Psoas muscle (tissue), 8 donors: ENCODE data around the gene SCN2A. TPM values are rescaled to one million over a fixed set of nuclear protein-coding genes. Genes with fewer than 3 reads are reported as not detected.
"Not testable (repeated sequence)": the region's sequence is repeated elsewhere in the genome, so short reads cannot be mapped to it uniquely, and the experiment has no call there.

ENCODE experiments used
- ATAC-seq, 4 donors: fragments of 200-7000 bp; cut with Tn5 transposase; one replicate each; pipeline ENCODE4 v1.9.1; 2020; ENCODE audit warnings: moderate library complexity in 3 of 4, mild to moderate bottlenecking in 2 of 4
- DNase-seq, 2 donors: peaks; one replicate each; pipeline ENCODE4 v3.0.0-alpha.2; 2020
- H3K27ac ChIP-seq: fragments of 200-600 bp; one replicate; pipeline ENCODE4 v1.8.0; 2022
- H3K27me3 ChIP-seq, 3 donors: fragments of 200-600 bp in 1 of 3; one replicate each; pipeline versions ENCODE4 v1.6.1 to v1.8.0; 2013 to 2022; ENCODE audit warnings: low read length in 2 of 3, mild to moderate bottlenecking in 2 of 3, moderate library complexity in 1 of 3; ENCODE audit not compliant: insufficient read depth in 3 of 3
- H3K36me3 ChIP-seq, 2 donors: fragments of 200-600 bp in 1 of 2; one replicate each; pipeline versions ENCODE4 v1.6.1 to v1.8.0; 2013 to 2022; ENCODE audit warnings: low read depth in 1 of 2, mild to moderate bottlenecking in 1 of 2, moderate library complexity in 1 of 2; ENCODE audit not compliant: insufficient read depth in 1 of 2
- H3K4me1 ChIP-seq: fragments of 200-600 bp; one replicate; pipeline ENCODE4 v1.8.0; 2022
- H3K4me3 ChIP-seq: fragments of 200-600 bp; one replicate; pipeline ENCODE4 v1.8.0; 2022; ENCODE audit warnings: mild to moderate bottlenecking
- H3K9me3 ChIP-seq: fragments of 200-600 bp; one replicate; pipeline ENCODE4 v1.8.0; 2022
- CTCF ChIP-seq: fragments of 200-600 bp; IDR thresholded peaks from one replicate; pipeline ENCODE4 v1.8.0; 2022; ENCODE audit warnings: antibody characterized with exemption
- WGBS, 3 donors: extraction: QIAGEN DNeasy Blood & Tissue Kit; methylation state at CpG; one replicate each; pipeline versions ENCODE4 v1.1.6 to v1.1.7; 2013; 5-methylcytosine and 5-hydroxymethylcytosine counted together
- intact Hi-C, 2 donors: fragments of 100-400 bp; cut with DNase I; formaldehyde crosslinking; loops; one replicate each; pipeline versions ENCODE4 v1.11.0 to v1.14.2; 2022
- polyA plus RNA-seq, 3 donors: library from polyadenylated mRNA; stranded (reverse); fragments of 200-250 nt; gene quantifications; one replicate each; pipeline ENCODE4 v1.2.3, GENCODE V29; 2013
- total RNA-seq, 4 donors: library from RNA; stranded (reverse); fragmentation: NEBNext Ultra II Directional in 2 of 4; extraction: Animal tissue kit (Norgen Biotek cat#: 25700) in 2 of 4; gene quantifications; one replicate each; pipeline versions ENCODE4 v1.2.1 to v1.2.4, GENCODE V29; 2021 to 2023
- donor health status: healthy with polysubstance abuse.
- donor health status: DM: no; HTN: no; CAD: no; lungs with moderate emphysema.
- donor health status: Bipolar disorder and iron deficiency.
- donor health status: healthy.
- donor health status: DM: yes; HTN: yes; CAD: no.
- donor health status: DM: no; HTN: no; CAD: no.
- donor health status: DM: no; HTN: no; CAD: no.
- donor health status: DM: yes; HTN: yes; CAD: no.

The SCN2A gene
- total and polyA plus RNA-seq, 7 donors: under 0.01 to 0.03 TPM; not detected in 5

GRCh38 chr2:165307317-165307716 lies 68.1 kb downstream of the SCN2A start:
- Histone ChIP-seq H3K4me3 (no peak overlapping the region), H3K36me3 (no peaks in the 10 kb centered on the region), H3K27me3 (no peaks in the 10 kb centered on the region), H3K9me3 (no peaks in the 10 kb centered on the region), H3K4me1 (no peaks in the 10 kb centered on the region), H3K27ac (no peak overlapping the region)
- TF ChIP-seq CTCF: no peak
- ATAC-seq (no peak), DNase-seq (no peak)
- intact Hi-C loops: no loop called here
- WGBS, 3 donors: 88 to 92% (median 88%) methylated on average over 1 of the region's 1 CpG

DNA sequence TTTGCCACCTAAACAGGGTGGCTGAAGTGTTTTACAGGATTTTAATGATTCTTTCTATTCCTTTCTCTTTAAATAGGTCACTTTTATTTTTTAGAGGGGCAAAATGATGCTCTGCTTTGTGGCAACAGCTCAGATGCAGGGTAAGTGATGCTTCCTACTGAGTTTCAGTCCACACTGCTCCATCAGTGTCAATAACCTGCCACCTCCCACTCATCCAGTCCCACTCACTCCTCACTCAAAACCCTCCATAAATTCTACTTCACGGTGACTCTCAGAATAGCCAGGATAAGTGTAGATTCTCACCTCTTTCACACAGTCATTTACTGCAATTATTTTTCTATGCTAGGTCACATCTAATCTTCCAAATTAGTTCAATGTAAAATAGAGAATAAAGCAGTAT lies 72.7 kb downstream of the SCN2A start:
- intact Hi-C loops: no loop called here

GRCh38 chr2:165312999-165313398 lies 73.8 kb downstream of the SCN2A start:
- no peak for TF ChIP-seq CTCF
- H3K27me3 ChIP-seq: no peaks in the 10 kb centered on the region
- intact Hi-C loops: no loop called here
- H3K9me3 ChIP-seq: no peaks in the 10 kb centered on the region
- H3K27ac ChIP-seq: no peak overlapping the region
- no peak overlapping the region for H3K4me3 ChIP-seq
- H3K36me3 ChIP-seq: no peaks in the 10 kb centered on the region
- DNase-seq: no peak
- 82 to 88% (median 84%) methylated on average over 2 of the region's 2 CpGs for WGBS, 3 donors
- H3K4me1 ChIP-seq: no peaks in the 10 kb centered on the region
- ATAC-seq: no peak

More for the DNA sequence above, 72.7 kb downstream of the SCN2A start:
- Histone ChIP-seq H3K9me3 (no peaks in the 10 kb centered on the region), H3K4me3 (no peak overlapping the region), H3K36me3 (no peaks in the 10 kb centered on the region), H3K4me1 (no peaks in the 10 kb centered on the region), H3K27me3 (no peaks in the 10 kb centered on the region), H3K27ac (no peak overlapping the region)
- 73 to 76% (median 75%) methylated on average over 1 of the region's 1 CpG for WGBS, 3 donors
- no peak for TF ChIP-seq CTCF
- DNase-seq (no peak), ATAC-seq (no peak)

DNA sequence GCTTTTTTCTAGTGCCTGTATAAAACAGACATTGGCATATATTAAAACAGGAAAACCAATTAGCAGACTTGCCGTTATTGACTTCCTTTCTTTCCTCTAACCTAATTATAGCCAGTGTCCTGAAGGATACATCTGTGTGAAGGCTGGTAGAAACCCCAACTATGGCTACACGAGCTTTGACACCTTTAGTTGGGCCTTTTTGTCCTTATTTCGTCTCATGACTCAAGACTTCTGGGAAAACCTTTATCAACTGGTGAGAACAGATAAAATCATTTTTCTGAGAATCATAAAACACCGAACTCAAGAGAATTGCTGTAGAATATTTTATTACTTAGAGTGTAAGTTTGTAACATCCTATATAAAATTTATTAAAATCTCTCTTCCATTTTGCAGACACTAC lies 74.3 kb downstream of the SCN2A start:
- no peak overlapping the region for H3K27ac ChIP-seq
- H3K4me3 ChIP-seq: no peak overlapping the region
- ATAC-seq: no peak
- intact Hi-C loops: no loop called here
- H3K36me3 ChIP-seq: no peaks in the 10 kb centered on the region
- no peaks in the 10 kb centered on the region for H3K4me1 ChIP-seq
- DNase-seq: no peak
- 62 to 71% (median 65%) methylated on average over 4 of the region's 4 CpGs for WGBS, 3 donors
- H3K27me3 ChIP-seq: no peaks in the 10 kb centered on the region
- no peaks in the 10 kb centered on the region for H3K9me3 ChIP-seq
- TF ChIP-seq CTCF: no peak

DNA sequence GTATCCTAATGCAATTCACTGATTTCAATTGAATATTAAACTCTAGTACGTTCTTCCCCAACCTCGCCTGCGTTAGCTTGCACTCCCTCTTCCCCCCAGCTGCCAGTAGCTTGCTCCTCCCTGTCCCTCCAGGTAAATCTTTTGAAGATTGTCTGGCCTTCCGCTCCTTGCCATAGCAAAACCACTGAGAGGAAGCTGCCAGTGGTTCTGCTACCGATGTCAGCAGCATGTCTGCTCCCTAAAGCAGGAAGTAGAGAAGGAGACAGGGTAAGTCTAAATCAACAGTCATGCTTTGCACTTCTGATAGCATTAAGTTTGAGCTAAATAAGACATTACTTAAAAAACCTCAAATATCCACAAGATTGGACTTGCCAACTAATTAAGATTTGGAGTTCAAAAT lies 89.1 kb downstream of the SCN2A start:
- H3K36me3 ChIP-seq: no peaks in the 10 kb centered on the region
- H3K27ac ChIP-seq: no peak overlapping the region
- WGBS, 3 donors: 69 to 74% (median 72%) methylated on average over 5 of the region's 5 CpGs
- no peaks in the 10 kb centered on the region for H3K27me3 ChIP-seq
- ATAC-seq: no peak
- TF ChIP-seq CTCF: no peak
- no peak overlapping the region for H3K4me3 ChIP-seq
- intact Hi-C loops: no loop called here
- H3K4me1 ChIP-seq: no peaks in the 10 kb centered on the region
- no peak for DNase-seq
- H3K9me3 ChIP-seq: no peaks in the 10 kb centered on the region

DNA sequence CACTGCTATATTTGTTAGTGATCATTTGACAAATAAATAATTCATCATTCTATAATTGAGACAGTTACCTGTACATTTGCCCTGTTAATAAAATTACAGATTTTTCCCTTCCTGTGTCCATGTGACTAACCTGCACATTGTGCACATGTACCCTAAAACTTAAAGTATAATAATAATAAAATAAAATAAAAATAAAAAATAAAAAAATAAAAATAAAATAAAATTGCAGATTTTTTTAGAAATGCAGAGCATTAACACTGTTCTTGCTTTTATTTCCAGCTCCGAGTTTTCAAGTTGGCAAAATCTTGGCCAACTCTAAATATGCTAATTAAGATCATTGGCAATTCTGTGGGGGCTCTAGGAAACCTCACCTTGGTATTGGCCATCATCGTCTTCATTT lies 105.1 kb downstream of the SCN2A start:
- WGBS, 3 donors: 75 to 87% (median 80%) methylated on average over 2 of the region's 2 CpGs
- H3K4me1 ChIP-seq, DNase-seq, H3K4me3 ChIP-seq, H3K36me3 ChIP-seq, H3K27me3 ChIP-seq, ATAC-seq, intact Hi-C loops, H3K27ac ChIP-seq, H3K9me3 ChIP-seq: not testable (repeated sequence)
